HG03457 (cell line): ENCODE results near the gene ABHD12B.
"Not testable (repeated sequence)": the region's sequence is repeated elsewhere in the genome, so short reads cannot be mapped to it uniquely, and the experiment has no call there.

Source experiments
- ATAC-seq: cut with Tn5 transposase; IDR thresholded peaks from one replicate; pipeline ENCODE4 v1.9.1; 2021; ENCODE audit warnings: moderate number of reproducible peaks; ENCODE audit not compliant: unreplicated experiment

The ABHD12B gene

GRCh38 chr14:50883827-50884197, 12.0 kb downstream of the ABHD12B start:
- ATAC-seq, result no peak

DNA sequence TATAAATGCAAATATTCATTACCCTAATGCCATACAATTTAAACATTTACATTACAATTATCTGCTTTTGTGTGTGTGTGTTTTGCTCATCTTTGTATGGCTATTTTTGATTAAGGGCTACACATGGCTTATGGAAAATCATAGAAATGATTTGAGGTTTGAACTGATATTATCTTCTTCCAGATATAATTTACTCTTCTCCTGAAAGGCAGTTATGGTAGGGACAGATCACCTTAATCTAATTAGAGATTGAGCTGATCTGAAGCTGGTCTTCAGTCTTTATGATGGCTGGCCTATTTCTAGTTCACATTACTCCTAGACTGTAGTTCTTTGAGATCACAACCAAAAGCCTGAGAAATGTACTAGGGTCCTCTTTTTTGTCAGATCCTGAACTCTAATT, 15.6 kb downstream of the ABHD12B start:
- ATAC-seq, result no peak

DNA sequence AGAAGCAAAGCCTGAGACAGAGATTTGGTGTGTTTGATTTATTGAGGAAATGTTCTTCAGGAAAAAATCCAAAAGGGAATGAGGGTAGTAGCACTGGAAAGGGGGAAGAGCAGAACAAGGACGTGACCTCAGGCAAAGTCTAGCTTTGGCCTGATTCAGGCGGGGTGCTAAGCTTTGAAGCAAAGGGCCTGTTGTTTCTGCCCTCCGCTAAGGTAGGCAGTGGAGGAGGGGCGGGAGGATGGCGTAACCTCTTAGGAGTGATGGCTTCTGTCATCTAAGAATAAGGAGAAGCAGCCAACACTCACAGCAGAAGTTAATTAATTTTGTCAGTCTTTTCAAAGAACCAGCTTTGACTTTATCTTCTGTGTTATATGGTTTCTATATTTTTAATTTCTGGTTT, 20.4 kb downstream of the ABHD12B start:
- no peak for ATAC-seq

GRCh38 chr14:50896421-50896820, 24.6 kb downstream of the ABHD12B start:
- ATAC-seq, result not testable (repeated sequence)

- not testable (repeated sequence) for ATAC-seq
Measured at GRCh38 chr14:50897005-50897404, 25.2 kb downstream of the ABHD12B start.

DNA sequence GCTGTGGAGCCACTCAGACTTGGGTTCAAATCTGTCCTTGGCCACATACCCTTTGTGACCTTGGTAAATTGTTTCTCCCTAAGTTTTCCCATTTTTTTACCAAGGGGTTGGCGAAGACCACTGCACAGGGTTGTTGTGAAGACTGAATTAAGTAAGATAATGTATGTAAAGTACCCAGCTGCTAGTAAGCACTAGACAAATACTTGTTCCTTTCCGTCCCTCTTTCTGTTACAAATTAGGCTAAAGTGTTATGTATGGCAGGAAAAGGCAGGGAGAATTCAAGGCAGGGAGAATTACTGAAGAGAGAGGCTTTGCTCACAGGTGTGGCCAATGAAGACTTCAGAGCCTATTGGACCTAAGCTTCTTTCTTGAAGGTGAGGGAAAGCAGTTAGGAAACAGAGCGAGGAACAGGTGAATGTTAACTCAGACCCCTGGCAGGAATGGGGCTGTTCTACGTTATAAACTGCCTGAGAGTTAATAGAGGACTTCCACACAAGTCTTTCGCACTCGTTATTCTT, 25.9 kb downstream of the ABHD12B start:
- no peak for ATAC-seq

DNA sequence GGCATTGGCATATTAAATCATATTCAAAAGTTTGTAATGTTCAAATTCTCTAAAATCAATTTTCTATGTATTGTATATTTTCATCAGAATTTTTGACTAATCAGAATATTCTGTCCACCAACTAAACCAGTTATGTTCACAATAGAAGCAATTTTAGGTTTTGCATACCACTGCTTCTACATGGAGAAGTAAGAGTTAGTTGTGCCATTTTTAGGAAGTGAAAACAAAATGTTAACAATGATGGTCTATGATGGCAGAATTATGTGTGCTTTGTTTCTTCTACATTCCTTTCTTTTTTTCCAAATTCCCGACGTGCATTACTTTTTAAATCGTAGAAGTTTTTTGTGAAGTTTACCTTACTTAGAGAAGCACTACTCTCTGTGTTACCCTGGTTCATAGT, 29.5 kb downstream of the ABHD12B start:
- no peak for ATAC-seq

GRCh38 chr14:50904719-50905118, 32.9 kb downstream of the ABHD12B start:
- no peak for ATAC-seq

DNA sequence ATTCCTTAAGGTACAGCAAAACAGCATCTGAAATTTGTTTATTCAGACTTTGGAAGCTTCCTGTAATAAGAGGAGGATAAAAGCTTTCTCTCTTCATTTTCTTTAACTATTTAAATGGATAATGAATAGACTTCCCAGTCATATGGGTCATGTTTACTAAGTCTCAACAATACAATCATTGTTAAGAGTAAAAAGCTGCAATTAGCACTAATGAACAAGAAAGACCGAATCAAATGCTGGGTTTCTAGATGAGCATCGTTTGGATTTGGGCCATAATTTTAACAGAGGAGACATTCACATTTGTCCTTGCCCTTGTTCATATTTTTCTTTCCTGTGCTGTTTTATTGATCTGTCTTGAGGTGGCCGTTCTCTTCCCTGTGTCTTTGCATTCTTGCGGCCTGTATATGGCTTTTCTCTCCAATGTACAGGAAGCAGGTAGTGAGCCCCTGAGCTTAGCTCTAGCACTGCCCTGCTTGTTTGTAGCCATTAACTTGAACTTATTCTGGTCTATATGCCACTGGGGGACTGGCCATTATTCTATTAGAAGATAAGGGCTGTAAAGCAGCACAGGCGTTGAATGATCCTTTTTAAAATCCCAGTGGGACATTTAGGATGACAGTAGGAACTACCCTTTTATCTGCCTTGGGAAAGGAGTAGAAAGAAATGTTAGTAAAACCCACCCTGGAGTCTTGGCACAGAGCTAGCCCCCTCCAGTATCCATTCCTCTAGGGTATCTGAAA, 34.6 kb downstream of the ABHD12B start:
- no peak for ATAC-seq

DNA sequence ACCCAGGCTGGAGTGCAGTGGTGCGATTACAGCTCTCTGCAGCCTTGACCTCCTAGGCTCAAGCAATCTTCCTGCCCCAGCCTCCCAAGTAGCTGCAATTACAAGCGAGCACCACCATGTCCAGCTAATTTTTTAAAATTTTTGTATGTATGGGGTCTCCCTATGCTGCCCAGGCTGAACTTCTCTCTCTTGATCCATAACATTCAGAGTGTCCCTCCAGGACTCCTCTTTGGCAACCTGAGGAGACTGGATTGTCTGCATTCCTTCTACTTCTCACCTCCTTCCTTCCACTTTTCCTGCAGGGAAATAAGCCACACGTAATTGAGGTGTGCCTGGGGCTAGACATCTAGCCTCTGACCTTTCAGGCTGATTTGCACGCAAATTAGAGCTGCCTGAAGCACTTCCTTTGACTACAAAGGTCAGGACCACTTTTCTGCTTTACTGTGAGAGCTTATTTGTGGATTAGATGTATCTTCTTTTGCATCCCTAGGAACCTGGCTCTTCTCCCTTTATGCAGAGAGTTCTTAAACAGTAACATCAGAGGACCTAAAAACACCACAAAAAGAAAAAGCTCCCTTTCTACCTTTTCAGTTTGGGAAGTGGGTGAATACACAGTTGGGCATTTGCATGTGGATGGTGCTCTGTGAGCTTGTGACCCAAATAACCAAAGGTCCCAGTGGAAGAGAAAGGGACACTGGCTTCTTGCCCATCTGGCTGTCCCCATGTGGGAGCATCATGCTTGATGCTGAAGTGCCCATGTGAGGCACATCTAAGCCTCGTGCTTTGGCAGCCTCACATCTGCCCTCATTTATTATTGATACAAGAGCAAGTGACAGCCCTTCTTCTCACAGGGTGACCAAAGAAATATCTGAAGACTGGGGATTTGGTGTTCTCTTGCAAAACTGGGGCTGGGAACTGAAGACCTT, 38.9 kb downstream of the ABHD12B start:
- no peak for ATAC-seq

DNA sequence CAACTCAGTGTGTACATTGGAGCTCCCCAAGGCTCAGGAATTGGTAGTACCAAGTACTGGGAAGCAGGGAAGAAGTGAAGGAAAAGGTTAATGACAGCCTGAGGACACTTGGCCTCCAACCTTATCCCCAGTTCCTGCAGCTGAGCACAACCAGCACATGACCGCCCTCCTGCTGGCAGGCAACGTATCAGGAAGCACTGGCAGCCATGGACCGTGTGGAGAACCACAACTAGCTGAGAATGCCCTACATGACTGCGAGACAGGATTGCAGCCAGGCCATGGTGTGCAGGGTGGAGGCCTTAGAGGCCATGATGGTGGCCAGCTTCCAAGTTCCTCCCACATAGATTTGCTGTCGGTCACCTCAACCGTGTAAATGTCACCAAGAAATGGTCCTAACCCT, 45.6 kb downstream of the ABHD12B start:
- ATAC-seq, result no peak

DNA sequence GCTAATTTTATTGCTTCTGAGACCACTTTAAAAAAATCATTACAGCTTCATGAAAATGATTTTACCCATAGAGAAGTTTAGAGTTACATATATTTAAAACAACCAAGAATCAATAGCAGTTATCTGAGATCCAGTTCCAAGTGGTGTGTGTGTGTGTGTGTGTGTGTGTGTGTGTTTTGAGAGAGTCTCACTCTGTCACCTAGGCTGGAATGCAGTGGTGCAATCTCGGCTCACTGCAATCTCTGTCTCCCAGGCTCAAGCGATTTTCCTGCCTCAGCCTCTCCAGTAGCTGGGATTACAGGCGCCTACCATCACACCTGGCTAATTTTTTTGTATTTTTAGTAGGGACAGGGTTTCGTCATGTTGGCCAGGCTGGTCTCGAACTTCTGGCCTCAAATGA, 47.7 kb downstream of the ABHD12B start:
- ATAC-seq, result not testable (repeated sequence)

- no peak for ATAC-seq
Measured at GRCh38 chr14:50920482-50921230, 48.8 kb downstream of the ABHD12B start.

DNA sequence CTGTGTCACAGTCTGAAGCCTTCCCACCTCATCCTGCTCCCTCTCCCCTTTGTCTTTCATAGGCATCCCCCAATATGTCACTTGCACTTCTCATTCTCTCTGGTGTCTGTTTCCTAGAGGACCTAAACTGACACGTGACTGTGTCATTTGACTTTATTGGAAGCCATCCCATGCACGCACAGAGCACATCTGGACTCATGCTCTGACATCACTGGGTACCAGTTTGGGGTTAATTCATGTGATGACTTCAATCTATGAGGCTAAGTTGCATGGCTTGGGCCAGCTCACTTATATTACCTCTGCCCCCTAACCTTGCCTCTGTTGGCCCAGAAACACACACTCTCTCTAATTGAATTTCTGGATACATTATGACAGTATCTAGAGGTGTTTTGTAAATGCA, 51.0 kb downstream of the ABHD12B start:
- ATAC-seq, result no peak

DNA sequence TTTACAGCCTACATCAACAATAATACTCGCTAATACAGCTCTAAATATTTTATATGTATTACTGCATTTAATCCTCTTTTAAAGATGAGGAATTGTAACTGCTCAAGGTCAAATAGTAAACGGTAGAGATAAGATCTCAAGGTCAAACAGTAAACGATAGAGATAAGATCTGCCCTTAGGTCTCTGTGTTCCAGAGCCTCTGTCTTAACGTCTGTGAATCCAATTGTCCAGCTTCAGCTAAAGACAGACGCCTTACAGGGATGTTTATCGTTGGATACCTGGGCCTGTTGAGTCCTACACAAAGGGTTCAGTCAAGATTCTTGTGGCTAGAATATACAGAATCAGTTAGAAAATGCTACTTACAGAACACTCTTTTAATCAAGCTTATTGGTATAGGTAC, 52.4 kb downstream of the ABHD12B start:
- ATAC-seq, result no peak

DNA sequence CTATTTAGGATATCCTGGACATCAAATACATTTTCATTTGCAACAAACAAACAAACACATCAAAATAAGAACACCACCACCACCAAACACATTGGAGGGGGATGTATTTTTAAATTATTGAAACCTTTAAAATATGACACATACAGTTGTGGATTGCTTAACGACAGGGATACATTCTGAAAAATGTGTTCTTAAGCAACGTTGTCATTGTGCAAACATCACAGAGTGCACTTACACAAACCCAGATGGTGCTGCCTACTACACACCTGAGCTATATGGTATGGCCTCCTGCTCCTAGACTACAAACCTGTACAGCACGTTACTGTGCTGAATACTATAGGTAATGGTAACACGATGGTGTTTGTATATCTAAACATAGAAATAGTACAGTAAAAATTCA, 53.0 kb downstream of the ABHD12B start:
- ATAC-seq, result no peak

- no peak for ATAC-seq
Measured at GRCh38 chr14:50926851-50927386, 55.1 kb downstream of the ABHD12B start.

DNA sequence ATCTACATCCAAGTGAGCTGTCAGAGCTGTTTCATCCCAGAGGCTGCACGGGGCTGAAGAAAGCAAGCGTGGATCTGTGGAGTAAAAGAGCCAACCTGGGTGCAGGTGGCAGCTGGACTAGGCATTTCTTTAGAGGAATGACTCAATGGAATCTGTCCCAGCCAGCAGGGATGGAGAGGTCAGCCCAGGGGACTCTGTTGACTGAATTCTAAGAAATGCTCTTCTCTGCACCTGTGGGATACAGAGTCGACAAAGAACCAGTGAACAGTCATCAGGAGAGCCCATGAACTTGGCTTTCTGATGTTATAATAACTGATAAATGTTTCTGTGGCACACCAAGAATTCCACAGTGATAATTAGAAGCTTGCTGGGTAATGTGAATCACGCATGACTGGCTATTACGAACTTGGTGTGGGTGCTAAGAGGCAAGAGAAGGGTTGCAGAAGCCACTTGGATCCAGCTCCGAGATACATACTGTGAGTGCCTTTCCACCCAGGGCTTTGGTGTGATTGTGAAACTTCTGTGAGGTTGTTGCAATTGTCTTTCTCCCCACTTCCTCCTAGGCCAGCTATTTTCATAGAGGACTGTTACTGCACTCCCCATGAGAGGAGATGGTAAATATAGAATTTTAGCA, 56.3 kb downstream of the ABHD12B start:
- no peak for ATAC-seq

- no peak for ATAC-seq
Measured at GRCh38 chr14:50929506-50929905, 57.7 kb downstream of the ABHD12B start.

GRCh38 chr14:50931559-50931958, 59.7 kb downstream of the ABHD12B start:
- ATAC-seq, result no peak
